RWPE2 (cell line): ENCODE data around the gene TMED3.
A peak's percentile ranks its signal among the peaks of the same experiment; 100 is the strongest.

Source experiments
- ATAC-seq: fragments of 200-7000 bp; cut with Tn5 transposase; 3 replicates; pipeline ENCODE4 v1.9.1; 2021; ENCODE audit warnings: low read depth
- DNase-seq: peaks from one replicate; pipeline ENCODE4 v3.0.0-alpha.2; 2020; ENCODE audit warnings: low spot score
- H3K27ac ChIP-seq: fragments of 450-650 bp; 2 replicates; pipeline ENCODE4 v1.5.1; 2017; ENCODE audit warnings: mild to moderate bottlenecking; ENCODE audit not compliant: poor library complexity, severe bottlenecking
- H3K27me3 ChIP-seq: fragments of 250-450 bp; sonication (Bioruptor Pico); 2 replicates; pipeline ENCODE4 v1.5.1; 2021; ENCODE audit warnings: mild to moderate bottlenecking, moderate library complexity; ENCODE audit not compliant: insufficient read depth, poor library complexity, severe bottlenecking
- H3K36me3 ChIP-seq: fragments of 250-450 bp; sonication (Bioruptor Pico); 2 replicates; pipeline ENCODE4 v1.5.1; 2020; ENCODE audit warnings: low read depth, mild to moderate bottlenecking, moderate library complexity
- H3K4me1 ChIP-seq: fragments of 250-450 bp; sonication (Bioruptor Pico); 2 replicates; pipeline ENCODE4 v1.5.1; 2021; ENCODE audit warnings: mild to moderate bottlenecking, moderate library complexity; ENCODE audit not compliant: insufficient read depth, poor library complexity, severe bottlenecking
- H3K4me3 ChIP-seq: fragments of 250-450 bp; sonication (Bioruptor Pico); 2 replicates; pipeline ENCODE4 v1.5.1; 2021; ENCODE audit warnings: mild to moderate bottlenecking, moderate library complexity; ENCODE audit not compliant: severe bottlenecking
- H3K9me3 ChIP-seq: fragments of 250-450 bp; sonication (Bioruptor Pico); 2 replicates; pipeline ENCODE4 v1.5.1; 2021; ENCODE audit warnings: mild to moderate bottlenecking, moderate library complexity; ENCODE audit not compliant: severe bottlenecking
- TF ChIP-seq, protein P1 (sequence below): fragments of 450-650 bp; IDR thresholded peaks from one replicate; pipeline ENCODE4 v1.5.1; 2017; ENCODE audit warnings: mild to moderate bottlenecking, moderate library complexity; ENCODE audit not compliant: poor library complexity, severe bottlenecking

The TMED3 gene

DNA sequence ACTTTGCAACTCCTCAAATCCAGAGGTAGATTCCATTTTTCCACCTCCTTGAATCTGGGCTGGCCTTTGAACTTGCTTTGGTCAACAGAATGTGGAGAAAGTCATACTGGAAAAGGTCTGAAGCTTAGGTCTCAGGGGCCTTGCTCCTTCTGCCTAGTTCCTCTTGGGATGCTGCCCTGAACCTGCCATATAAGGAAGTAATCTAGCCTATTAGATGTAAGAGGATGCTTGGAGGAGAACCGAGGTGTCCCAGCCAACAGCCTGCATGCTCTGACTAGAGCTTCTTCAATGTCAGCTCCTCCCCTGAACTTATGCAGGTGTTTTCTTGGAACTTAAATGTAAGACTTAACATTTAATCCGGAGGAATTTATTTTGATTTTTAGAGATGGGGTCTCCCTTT lies 2.0 kb upstream of the TMED3 start:
- Histone ChIP-seq H3K9me3 (no peaks in the 10 kb centered on the region), H3K4me1 (peaks cover 6% of the 10 kb centered on the region), H3K27me3 (peaks cover 46% of the 10 kb centered on the region), H3K4me3 (no peak overlapping the region), H3K27ac (no peak overlapping the region), H3K36me3 (peaks cover 10% of the 10 kb centered on the region)
- DNase-seq = no peak
- TF ChIP-seq, protein P1, sequence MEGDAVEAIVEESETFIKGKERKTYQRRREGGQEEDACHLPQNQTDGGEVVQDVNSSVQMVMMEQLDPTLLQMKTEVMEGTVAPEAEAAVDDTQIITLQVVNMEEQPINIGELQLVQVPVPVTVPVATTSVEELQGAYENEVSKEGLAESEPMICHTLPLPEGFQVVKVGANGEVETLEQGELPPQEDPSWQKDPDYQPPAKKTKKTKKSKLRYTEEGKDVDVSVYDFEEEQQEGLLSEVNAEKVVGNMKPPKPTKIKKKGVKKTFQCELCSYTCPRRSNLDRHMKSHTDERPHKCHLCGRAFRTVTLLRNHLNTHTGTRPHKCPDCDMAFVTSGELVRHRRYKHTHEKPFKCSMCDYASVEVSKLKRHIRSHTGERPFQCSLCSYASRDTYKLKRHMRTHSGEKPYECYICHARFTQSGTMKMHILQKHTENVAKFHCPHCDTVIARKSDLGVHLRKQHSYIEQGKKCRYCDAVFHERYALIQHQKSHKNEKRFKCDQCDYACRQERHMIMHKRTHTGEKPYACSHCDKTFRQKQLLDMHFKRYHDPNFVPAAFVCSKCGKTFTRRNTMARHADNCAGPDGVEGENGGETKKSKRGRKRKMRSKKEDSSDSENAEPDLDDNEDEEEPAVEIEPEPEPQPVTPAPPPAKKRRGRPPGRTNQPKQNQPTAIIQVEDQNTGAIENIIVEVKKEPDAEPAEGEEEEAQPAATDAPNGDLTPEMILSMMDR = no peak
- ATAC-seq = no peak

GRCh38 chr15:79310612-79310984 lies 314 bp upstream of the TMED3 start:
- Histone ChIP-seq H3K27ac (no peak overlapping the region), H3K4me3 (peak overlapping the region; percentile 71), H3K4me1 (peaks cover 19% of the 10 kb centered on the region), H3K36me3 (peaks cover 27% of the 10 kb centered on the region), H3K27me3 (peaks cover 29% of the 10 kb centered on the region), H3K9me3 (no peaks in the 10 kb centered on the region)
- TF ChIP-seq, protein P1 = no peak
- DNase-seq = no peak
- peak; percentile 28 for ATAC-seq

DNA sequence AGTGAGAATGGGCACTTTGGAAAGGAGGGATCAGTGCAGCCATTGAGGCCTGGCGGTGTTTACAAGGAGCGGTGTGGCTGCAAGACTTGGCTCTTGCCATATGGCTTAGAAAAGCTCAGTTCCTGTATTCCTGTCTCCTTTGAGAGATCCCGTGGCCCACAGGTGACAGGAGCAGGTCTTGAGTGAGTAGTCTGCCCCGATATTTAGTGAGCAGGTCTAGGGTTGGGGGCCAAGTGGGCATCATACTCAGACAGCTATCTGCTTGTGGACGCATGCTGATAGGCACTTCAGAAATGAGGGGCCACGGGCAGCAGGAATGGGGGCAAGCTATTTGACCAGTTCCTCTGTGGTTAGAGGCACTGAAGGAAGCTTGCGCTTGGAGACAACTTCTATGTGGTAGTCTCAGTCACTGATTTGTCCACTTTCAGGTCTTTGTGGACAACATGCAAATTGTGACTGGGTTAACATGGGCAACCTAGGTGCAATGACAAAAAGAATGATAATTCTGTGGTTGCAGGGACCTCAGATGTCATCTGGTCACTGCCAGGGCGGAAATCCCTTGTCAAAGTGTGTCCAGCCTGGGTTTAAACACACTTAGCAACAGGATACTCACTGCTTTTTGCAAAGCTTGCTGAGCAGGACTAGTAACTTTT lies 1.1 kb downstream of the TMED3 start:
- ATAC-seq (peak; percentile 3), DNase-seq (no peak)
- peak overlapping the region; percentile 21 for H3K27ac ChIP-seq
- H3K27me3 ChIP-seq = peaks cover 18% of the 10 kb centered on the region
- H3K9me3 ChIP-seq = no peaks in the 10 kb centered on the region
- peaks cover 41% of the 10 kb centered on the region for H3K36me3 ChIP-seq
- TF ChIP-seq, protein P1 = no peak
- peaks cover 19% of the 10 kb centered on the region for H3K4me1 ChIP-seq
- peak overlapping the region; percentile 71 for H3K4me3 ChIP-seq

- TF ChIP-seq, protein P1 = no peak
- DNase-seq = no peak
- ATAC-seq = no peak
- H3K9me3 ChIP-seq = no peaks in the 10 kb centered on the region
- peaks cover 19% of the 10 kb centered on the region for H3K4me1 ChIP-seq
- H3K36me3 ChIP-seq = peaks cover 63% of the 10 kb centered on the region
- H3K4me3 ChIP-seq = no peak overlapping the region
- peak overlapping the region; percentile 11 for H3K27ac ChIP-seq
- H3K27me3 ChIP-seq = no peaks in the 10 kb centered on the region
Observed at GRCh38 chr15:79314186-79314585, 3.3 kb downstream of the TMED3 start.

- DNase-seq = no peak
- H3K36me3 ChIP-seq = peaks cover 68% of the 10 kb centered on the region
Observed at GRCh38 chr15:79314811-79315210, 3.9 kb downstream of the TMED3 start.

More at GRCh38 chr15:79314811-79315210, 3.9 kb downstream of the TMED3 start:
- Histone ChIP-seq H3K4me1 (peaks cover 19% of the 10 kb centered on the region), H3K4me3 (no peak overlapping the region), H3K27me3 (no peaks in the 10 kb centered on the region), H3K9me3 (no peaks in the 10 kb centered on the region), H3K27ac (peak overlapping the region; percentile 11)
- TF ChIP-seq, protein P1 = no peak
- no peak for ATAC-seq
